ENCODE measurements around the gene CBLN1. TPM values are rescaled to one million over a fixed set of nuclear protein-coding genes. Genes with fewer than 3 reads are reported as not detected.

Gene CBLN1
- total and polyA plus RNA-seq, 2 of the 4 experiments (the other 2 are of a cell fraction), result not detected

DNA sequence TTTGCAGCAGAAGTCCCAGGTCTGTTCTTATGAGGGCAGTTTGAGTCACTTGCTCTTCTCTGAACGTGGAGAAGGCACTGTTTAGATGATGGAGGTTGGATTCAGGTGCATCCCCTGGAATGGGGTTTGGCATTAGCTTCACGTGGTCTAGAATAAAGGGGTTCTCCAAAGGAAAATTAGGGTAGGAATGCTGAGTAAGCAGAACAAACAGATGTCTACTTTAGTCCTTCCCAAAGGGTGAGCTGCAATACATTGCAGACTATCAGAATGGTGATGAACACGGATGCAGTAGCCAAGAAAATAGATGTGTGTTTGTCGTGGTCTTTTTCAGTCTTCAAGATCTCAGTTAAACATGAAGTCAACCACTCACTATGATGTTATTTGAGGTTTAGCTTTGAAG is 3.3 kb upstream of the CBLN1 start:
- H2BK15ac ChIP-seq (ENCODE audit: low read depth, low read length), result no peak overlapping the region
- H3K4ac ChIP-seq (ENCODE audit: low read depth, low read length), result no peak overlapping the region
- no CpG with 5 or more reads among the region's 4 CpGs for WGBS, 2 experiments (ENCODE audit: extremely low coverage in 2 of 2, insufficient read length in 1 of 2)
- no peak overlapping the region for H3K56ac ChIP-seq (ENCODE audit: extremely low read depth, insufficient read depth, low read length)
- no peak overlapping the region for H2BK120ac ChIP-seq (ENCODE audit: low read depth, low read length)
- no TSS peak for BruUV-seq (replicated peaks)
- no peak overlapping the region for H3K9ac ChIP-seq (ENCODE audit: low read depth, low read length)
- H3K4me2 ChIP-seq (ENCODE audit: low read depth, low read length), result no peak overlapping the region
- no peaks in the 10 kb centered on the region for H3K4me1 ChIP-seq (ENCODE audit: control insufficient read depth, insufficient read depth, low read length)
- H3K27ac ChIP-seq (ENCODE audit: insufficient read depth, low read length), result no peak overlapping the region
- no peak overlapping the region for H2AK9ac ChIP-seq (replicated peaks; ENCODE audit: low read depth, low read length, poor library complexity)
- TF ChIP-seq MAFK (IDR thresholded peaks at IDR 0.05; ENCODE audit: low read depth, low read length) (peak; percentile 92), CTCF (conservative IDR thresholded peaks at IDR 0.05; ENCODE audit: low read depth, low read length) (no peak), NFE2L2 (IDR thresholded peaks at IDR 0.05; ENCODE audit: low read depth, low read length) (no peak), SMC3 (IDR thresholded peaks at IDR 0.05; ENCODE audit: low read depth, low read length) (no peak), MAZ (IDR thresholded peaks at IDR 0.05; ENCODE audit: borderline replicate concordance, low read depth, low read length) (no peak), FOS (IDR thresholded peaks at IDR 0.05; ENCODE audit: low read depth, low read length) (no peak), BHLHE40 (IDR thresholded peaks at IDR 0.05; ENCODE audit: low read depth, low read length) (no peak), USF2 (IDR thresholded peaks at IDR 0.05; ENCODE audit: low read depth, low read length) (no peak)
- H2BK20ac ChIP-seq (ENCODE audit: low read depth, low read length), result no peak overlapping the region
- dilution Hi-C loops (cut with HindIII; ENCODE audit: low sequenced_read_pairs, unreplicated experiment) (no loop called here), intact Hi-C loops (cut with micrococcal nuclease) (no loop called here), in situ Hi-C loops (cut with MboI; ENCODE audit: low sequenced_read_pairs) (no loop called here)
- H3K4me3 ChIP-seq (ENCODE audit: insufficient read depth, low read depth, low read length), result no peak overlapping the region
- H3K9me1 ChIP-seq (ENCODE audit: insufficient read depth, low read length), result no peaks in the 10 kb centered on the region
- no peak overlapping the region for H3K14ac ChIP-seq (replicated peaks; ENCODE audit: low read depth, low read length)
- H4K8ac ChIP-seq (ENCODE audit: low read depth in 2 of 2, low read length in 2 of 2), result no peak overlapping the region
- DNase-seq (no peak), ATAC-seq (ENCODE audit: low read depth) (no peak)
- no peak overlapping the region for H3K18ac ChIP-seq (ENCODE audit: low read depth, low read length)
- H4K5ac ChIP-seq (ENCODE audit: low read depth, low read length), result no peak overlapping the region
- H2AFZ ChIP-seq (replicated peaks; ENCODE audit: low read length, poor library complexity), result no peak overlapping the region
- ChIA-PET POLR2A (ENCODE audit: unreplicated experiment) (no interaction called here), CTCF (no interaction called here)
- no peaks in the 10 kb centered on the region for H4K20me1 ChIP-seq (ENCODE audit: insufficient read depth, low read length)
- no peaks in the 10 kb centered on the region for H3K36me3 ChIP-seq (ENCODE audit: control insufficient read depth, insufficient read depth, low read length)
- no peaks in the 10 kb centered on the region for H3K9me3 ChIP-seq (ENCODE audit: control insufficient read depth, insufficient read depth, low read length)
- H2BK5ac ChIP-seq (ENCODE audit: low read depth, low read length, poor library complexity, severe bottlenecking), result no peak overlapping the region
- H4K91ac ChIP-seq (ENCODE audit: insufficient read depth, low read depth, low read length), result no peak overlapping the region
- no peak overlapping the region for H2AK5ac ChIP-seq (ENCODE audit: low read depth, low read length)
- H3K27me3 ChIP-seq (ENCODE audit: control insufficient read depth, insufficient read depth, low read length), result peaks cover 27% of the 10 kb centered on the region
- H3K79me1 ChIP-seq (ENCODE audit: low read depth in 1 of 2, low read length in 2 of 2), result no peaks in the 10 kb centered on the region
- H3K23ac ChIP-seq (ENCODE audit: low read depth, low read length), result no peak overlapping the region
